Measurements from ENCODE around the gene PRXL2B.

DNA sequence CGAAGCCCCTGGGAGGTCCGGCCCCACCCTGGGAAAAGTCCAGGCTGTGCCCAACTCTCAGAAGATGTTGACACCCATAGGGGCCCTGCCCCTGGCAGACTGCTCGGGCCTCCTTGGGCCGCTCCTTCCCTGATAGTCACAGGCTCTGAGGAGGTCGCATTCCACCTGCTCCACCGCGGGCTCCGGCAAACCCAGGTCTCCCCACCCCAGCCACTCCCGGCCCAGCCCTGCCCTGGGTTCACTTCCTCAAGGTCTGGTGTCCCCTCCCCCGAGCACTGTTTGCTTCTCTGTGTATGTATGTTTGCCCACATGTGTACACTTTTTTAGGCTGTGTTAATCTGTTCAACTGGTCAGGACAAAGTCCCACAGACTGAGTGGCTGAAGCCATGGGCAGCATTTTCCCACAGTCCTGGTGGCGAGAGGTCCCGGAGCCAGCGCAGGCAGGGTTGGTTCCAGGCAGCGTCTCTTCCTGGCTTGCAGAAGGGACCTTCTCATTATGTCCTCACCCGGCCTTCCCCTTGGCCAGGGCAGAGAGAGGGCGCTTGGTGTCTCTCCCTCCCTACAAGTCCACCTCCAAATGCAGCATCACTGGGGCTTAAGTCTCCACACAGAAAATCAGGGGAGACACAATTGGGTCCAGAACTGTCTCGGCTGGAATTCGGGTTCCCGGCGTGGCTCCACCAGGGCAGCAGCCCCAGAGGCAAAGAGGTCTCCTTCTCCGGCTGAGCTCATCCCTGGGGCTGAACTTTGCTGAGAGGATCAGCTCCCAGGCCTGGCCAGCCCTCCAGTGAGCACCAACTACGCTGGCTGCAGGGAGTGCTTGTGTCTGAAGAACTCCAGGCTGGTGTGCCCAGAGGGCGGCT lies 10.5 kb upstream of the PRXL2B start:
- TF ChIP-seq POLR2A (IDR thresholded peaks at IDR 0.05; ENCODE audit: low read depth, low read length) (no peak), TAF1 (IDR thresholded peaks at IDR 0.05; ENCODE audit: borderline replicate concordance, low read depth, low read length) (no peak), POLR2AphosphoS5 (IDR thresholded peaks at IDR 0.05; ENCODE audit: low read depth, low read length) (no peak)
